ENCODE measurements around the gene DMD.

DMD gene

DNA sequence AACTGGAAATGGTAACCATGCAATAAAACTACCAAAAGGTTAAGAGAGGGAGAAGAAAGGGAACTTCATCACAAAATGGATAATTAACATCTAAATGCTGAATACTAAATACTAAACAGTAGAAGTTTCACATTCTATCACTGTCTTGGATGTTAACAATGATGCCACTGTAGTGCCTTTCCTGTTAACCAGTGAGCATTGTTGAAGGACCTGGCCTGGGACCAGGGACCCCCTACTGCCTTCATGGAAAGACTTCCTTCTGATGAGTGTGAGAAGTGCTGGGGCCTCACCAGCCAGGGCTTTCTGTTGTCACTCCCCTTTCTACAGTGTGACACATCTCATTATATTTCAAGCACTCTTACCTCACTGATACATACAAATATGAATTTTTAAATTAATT is 1400.2 kb downstream of the DMD start:
- no peak for DNase-seq (ENCODE audit: low read depth)
- TF ChIP-seq, protein P1, sequence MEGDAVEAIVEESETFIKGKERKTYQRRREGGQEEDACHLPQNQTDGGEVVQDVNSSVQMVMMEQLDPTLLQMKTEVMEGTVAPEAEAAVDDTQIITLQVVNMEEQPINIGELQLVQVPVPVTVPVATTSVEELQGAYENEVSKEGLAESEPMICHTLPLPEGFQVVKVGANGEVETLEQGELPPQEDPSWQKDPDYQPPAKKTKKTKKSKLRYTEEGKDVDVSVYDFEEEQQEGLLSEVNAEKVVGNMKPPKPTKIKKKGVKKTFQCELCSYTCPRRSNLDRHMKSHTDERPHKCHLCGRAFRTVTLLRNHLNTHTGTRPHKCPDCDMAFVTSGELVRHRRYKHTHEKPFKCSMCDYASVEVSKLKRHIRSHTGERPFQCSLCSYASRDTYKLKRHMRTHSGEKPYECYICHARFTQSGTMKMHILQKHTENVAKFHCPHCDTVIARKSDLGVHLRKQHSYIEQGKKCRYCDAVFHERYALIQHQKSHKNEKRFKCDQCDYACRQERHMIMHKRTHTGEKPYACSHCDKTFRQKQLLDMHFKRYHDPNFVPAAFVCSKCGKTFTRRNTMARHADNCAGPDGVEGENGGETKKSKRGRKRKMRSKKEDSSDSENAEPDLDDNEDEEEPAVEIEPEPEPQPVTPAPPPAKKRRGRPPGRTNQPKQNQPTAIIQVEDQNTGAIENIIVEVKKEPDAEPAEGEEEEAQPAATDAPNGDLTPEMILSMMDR (IDR thresholded peaks at IDR 0.05; ENCODE audit: control insufficient read depth, extremely low read depth, insufficient read depth): no peak
- no peak overlapping the region for H3K4me3 ChIP-seq (ENCODE audit: low read depth, low read length)

DNA sequence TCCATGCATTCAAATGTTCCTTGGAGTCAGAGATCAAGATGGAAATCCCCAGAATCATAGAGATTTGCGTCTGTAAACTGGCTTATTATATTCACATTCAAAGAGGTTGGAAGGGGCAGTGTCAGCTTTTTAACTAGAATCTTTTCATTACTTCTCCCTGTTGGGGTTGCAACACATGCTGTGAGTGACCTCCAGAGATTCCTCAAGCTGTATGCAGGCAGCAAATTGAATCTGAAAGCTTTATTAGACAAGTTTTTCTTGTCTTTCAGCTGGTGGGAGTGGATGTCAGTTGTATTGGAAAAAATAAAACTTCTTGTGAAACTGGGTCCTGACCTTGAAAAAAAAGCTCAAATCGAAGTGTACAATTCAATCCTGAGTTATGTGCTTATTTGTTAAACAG is 1403.0 kb downstream of the DMD start:
- no peak overlapping the region for H3K4me3 ChIP-seq (ENCODE audit: low read depth, low read length)
- TF ChIP-seq, protein P1 (IDR thresholded peaks at IDR 0.05; ENCODE audit: control insufficient read depth, extremely low read depth, insufficient read depth): no peak
- no peak for DNase-seq (ENCODE audit: low read depth)

GRCh38 chrX:31807165-31807564 is 1404.2 kb downstream of the DMD start:
- TF ChIP-seq, protein P1 (IDR thresholded peaks at IDR 0.05; ENCODE audit: control insufficient read depth, extremely low read depth, insufficient read depth): no peak
- DNase-seq (ENCODE audit: low read depth): no peak
- H3K4me3 ChIP-seq (ENCODE audit: low read depth, low read length): no peak overlapping the region

DNA sequence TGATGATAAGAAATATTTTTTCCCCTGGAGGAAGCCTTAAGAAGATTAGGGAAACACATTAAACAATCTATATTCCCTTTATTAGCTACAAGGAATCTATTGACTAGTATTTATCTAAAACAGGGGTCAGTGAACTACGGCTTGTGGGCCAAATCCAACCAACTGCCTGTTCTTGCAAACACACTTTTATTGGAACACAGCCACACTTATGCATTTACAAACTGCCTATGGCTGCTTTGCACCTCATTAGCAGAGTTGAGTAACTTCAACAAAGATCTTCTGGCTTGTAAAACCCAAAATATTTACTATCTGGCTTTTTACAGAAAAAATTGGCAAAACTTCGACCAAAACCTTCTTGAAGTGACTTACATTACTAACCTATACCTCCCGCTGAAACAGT is 1405.6 kb downstream of the DMD start:
- DNase-seq (ENCODE audit: low read depth): no peak
- no peak overlapping the region for H3K4me3 ChIP-seq (ENCODE audit: low read depth, low read length)
- TF ChIP-seq, protein P1 (IDR thresholded peaks at IDR 0.05; ENCODE audit: control insufficient read depth, extremely low read depth, insufficient read depth): no peak

DNA sequence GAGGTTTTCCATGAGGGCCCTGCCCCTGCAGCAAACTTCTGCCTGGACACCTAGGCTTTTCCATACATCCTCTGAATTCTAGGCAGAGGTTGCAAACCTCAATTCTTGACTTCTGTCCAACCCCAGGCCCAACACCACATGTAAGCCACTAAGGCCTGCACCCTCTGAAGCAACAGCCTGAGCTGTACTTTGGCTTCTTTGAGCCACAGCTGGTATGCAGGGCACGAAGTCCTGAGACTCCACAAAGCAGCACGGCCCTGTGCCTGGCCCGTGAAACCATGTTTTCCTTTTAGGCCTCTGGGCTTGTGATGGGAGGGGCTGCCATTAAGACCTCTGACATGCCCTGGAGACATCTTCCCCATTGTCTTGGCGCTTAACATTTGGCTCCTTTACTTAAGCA is 1411.1 kb downstream of the DMD start:
- DNase-seq (ENCODE audit: low read depth): no peak
- TF ChIP-seq, protein P1 (IDR thresholded peaks at IDR 0.05; ENCODE audit: control insufficient read depth, extremely low read depth, insufficient read depth): no peak
- no peak overlapping the region for H3K4me3 ChIP-seq (ENCODE audit: low read depth, low read length)

- no peak overlapping the region for H3K4me3 ChIP-seq (ENCODE audit: low read depth, low read length)
- DNase-seq (ENCODE audit: low read depth): no peak
- TF ChIP-seq, protein P1 (IDR thresholded peaks at IDR 0.05; ENCODE audit: control insufficient read depth, extremely low read depth, insufficient read depth): no peak
Observed at GRCh38 chrX:31796624-31797023, 1414.7 kb downstream of the DMD start.

DNA sequence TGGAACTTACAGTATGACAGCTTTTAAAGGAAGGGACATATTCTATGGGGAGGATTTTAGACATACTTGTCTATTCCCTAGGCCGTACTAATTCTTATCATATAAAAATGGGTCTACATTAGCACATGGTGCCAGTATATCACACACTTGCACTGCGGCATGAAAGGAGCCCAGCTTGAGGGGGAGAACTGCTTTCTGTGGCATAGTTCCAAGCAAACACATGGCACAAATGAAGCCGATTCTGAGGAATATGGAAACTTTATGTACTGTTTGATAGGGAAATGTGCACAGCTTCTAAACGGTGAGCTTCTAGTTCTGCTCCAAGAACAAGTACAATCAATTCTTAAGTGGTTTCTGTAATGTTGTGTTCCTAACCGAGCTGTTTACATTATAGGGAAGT is 1463.9 kb downstream of the DMD start:
- DNase-seq (ENCODE audit: low read depth): no peak
- TF ChIP-seq, protein P1 (IDR thresholded peaks at IDR 0.05; ENCODE audit: control insufficient read depth, extremely low read depth, insufficient read depth): no peak
- H3K4me3 ChIP-seq (ENCODE audit: low read depth, low read length): no peak overlapping the region
